Natural killer cell (primary cell): ENCODE results near the gene DIP2C. TPM values are rescaled to one million over a fixed set of nuclear protein-coding genes. Genes with fewer than 3 reads are reported as not detected.

Experiments used
- ATAC-seq, 3 donors: fragments of 150-1000 bp in 2 of 3; fragments of 200-7000 bp in 1 of 3; cut with Tn5 transposase; 1 replicate in 1 of 3; 2 replicates in 2 of 3; pipeline ENCODE4 v1.10.0; 2021; ENCODE audit warnings: mild to moderate bottlenecking in 2 of 3, moderate library complexity in 2 of 3
- DNase-seq, 2 donors: peaks; one replicate each; pipeline versions ENCODE4 v3.0.0 to v3.0.0-alpha.2; 2013 to 2021; ENCODE audit warnings: mixed read lengths in 1 of 2
- H3K27ac ChIP-seq: one replicate; pipeline ENCODE4 v1.5.1; 2013; ENCODE audit warnings: mild to moderate bottlenecking, low read length
- H3K27me3 ChIP-seq: one replicate; pipeline ENCODE4 v1.6.1; 2013; ENCODE audit warnings: low read length; ENCODE audit not compliant: control insufficient read depth, insufficient read depth
- H3K36me3 ChIP-seq: one replicate; pipeline ENCODE4 v1.6.1; 2013; ENCODE audit warnings: low read length; ENCODE audit not compliant: control insufficient read depth, insufficient read depth
- H3K4me1 ChIP-seq: one replicate; pipeline ENCODE4 v1.6.1; 2013; ENCODE audit warnings: low read length; ENCODE audit not compliant: control insufficient read depth, insufficient read depth
- H3K4me3 ChIP-seq: one replicate; pipeline ENCODE4 v1.5.1; 2013; ENCODE audit warnings: low read length
- H3K9me3 ChIP-seq: one replicate; pipeline ENCODE4 v1.6.1; 2013; ENCODE audit warnings: low read length; ENCODE audit not compliant: control insufficient read depth, insufficient read depth
- H3K27ac Mint-ChIP-seq, 2 donors: one replicate each; pipeline ENCODE4 v1.8.0; 2022; ENCODE audit warnings: mild to moderate bottlenecking in 2 of 2, mixed read lengths in 2 of 2, moderate library complexity in 1 of 2
- H3K27me3 Mint-ChIP-seq, 2 donors: one replicate each; pipeline ENCODE4 v1.8.0; 2022; ENCODE audit warnings: low read depth in 2 of 2, mixed read lengths in 2 of 2
- H3K36me3 Mint-ChIP-seq: one replicate; pipeline ENCODE4 v1.8.0; 2022; ENCODE audit warnings: mixed read lengths
- H3K4me1 Mint-ChIP-seq, 2 donors: one replicate each; pipeline ENCODE4 v1.8.0; 2022; ENCODE audit warnings: mixed read lengths in 2 of 2
- H3K4me3 Mint-ChIP-seq: one replicate; pipeline ENCODE4 v1.8.0; 2022; ENCODE audit warnings: mild to moderate bottlenecking, moderate library complexity, mixed read lengths
- H3K9me3 Mint-ChIP-seq, 2 donors: one replicate each; pipeline ENCODE4 v1.8.0; 2022; ENCODE audit warnings: mixed read lengths in 2 of 2
- WGBS: methylation state at CpG from one replicate; pipeline ENCODE4 v1.1.7; 2013; ENCODE audit warnings: missing lambda C conversion rate; ENCODE audit not compliant: insufficient coverage; 5-methylcytosine and 5-hydroxymethylcytosine counted together
- intact Hi-C: fragments of 100-400 bp; cut with micrococcal nuclease; formaldehyde crosslinking; loops from one replicate; pipeline ENCODE4 v1.14.2; 2022
- total RNA-seq, 4 donors: library from RNA; stranded (reverse); fragments of 120-200 nt in 1 of 4; gene quantifications; one replicate each; pipeline versions ENCODE4 v1.2.3 to v1.2.4, GENCODE V29; 2013 to 2022
- TF ChIP-seq, protein P1 (sequence below): fragments of 200-600 bp; IDR thresholded peaks from one replicate; pipeline ENCODE4 v1.8.0; 2022; ENCODE audit warnings: antibody characterized with exemption

DIP2C gene
- total RNA-seq, 3 donors from 2014 or later (not counting 1 experiment from before 2014, with no cell fraction given) = 1.5 to 5.8 (median 3.8) TPM

DNA sequence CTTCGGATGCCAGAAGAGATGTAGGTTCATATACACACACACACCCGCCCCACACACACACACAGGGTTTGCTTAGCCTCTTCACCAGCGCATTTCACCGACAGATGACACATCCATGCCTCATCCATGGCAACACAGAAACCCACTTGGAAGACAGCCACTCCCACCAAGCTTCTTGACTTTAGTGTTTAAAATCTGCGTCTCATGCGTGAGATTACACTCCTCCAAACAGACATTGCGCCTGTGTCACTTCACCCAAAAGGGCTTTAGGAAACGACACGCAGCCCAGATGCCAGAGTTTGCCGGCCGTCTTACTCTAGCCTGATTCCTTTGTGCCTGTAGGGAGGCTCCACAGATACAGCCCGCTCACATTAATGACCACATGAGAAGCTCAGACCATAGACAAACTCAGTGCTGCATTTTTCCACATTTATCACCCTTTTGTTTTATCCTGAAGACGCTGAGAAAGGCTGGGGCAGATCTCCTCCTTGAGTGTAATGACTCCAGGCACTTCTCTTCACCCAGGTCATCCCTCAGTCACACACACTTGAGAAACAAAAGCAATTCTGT, 73.8 kb downstream of the DIP2C start:
- H3K4me1 Mint-ChIP-seq = no peaks in the 10 kb centered on the region
- H3K27ac Mint-ChIP-seq = no peak overlapping the region
- TF ChIP-seq, protein P1, sequence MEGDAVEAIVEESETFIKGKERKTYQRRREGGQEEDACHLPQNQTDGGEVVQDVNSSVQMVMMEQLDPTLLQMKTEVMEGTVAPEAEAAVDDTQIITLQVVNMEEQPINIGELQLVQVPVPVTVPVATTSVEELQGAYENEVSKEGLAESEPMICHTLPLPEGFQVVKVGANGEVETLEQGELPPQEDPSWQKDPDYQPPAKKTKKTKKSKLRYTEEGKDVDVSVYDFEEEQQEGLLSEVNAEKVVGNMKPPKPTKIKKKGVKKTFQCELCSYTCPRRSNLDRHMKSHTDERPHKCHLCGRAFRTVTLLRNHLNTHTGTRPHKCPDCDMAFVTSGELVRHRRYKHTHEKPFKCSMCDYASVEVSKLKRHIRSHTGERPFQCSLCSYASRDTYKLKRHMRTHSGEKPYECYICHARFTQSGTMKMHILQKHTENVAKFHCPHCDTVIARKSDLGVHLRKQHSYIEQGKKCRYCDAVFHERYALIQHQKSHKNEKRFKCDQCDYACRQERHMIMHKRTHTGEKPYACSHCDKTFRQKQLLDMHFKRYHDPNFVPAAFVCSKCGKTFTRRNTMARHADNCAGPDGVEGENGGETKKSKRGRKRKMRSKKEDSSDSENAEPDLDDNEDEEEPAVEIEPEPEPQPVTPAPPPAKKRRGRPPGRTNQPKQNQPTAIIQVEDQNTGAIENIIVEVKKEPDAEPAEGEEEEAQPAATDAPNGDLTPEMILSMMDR = no peak
- peaks cover 3 to 25% of the 10 kb centered on the region in 2 donors for H3K27me3 Mint-ChIP-seq
- ATAC-seq (no peak), DNase-seq (no peak)
- no peaks in the 10 kb centered on the region for H3K36me3 Mint-ChIP-seq
- no peak overlapping the region for H3K4me3 ChIP-seq
- H3K4me3 Mint-ChIP-seq = no peak overlapping the region
- no peak overlapping the region for H3K27ac ChIP-seq
- intact Hi-C loops = no loop called here
- H3K9me3 ChIP-seq = no peaks in the 10 kb centered on the region
- H3K9me3 Mint-ChIP-seq = no peaks in the 10 kb centered on the region
- H3K36me3 ChIP-seq = no peaks in the 10 kb centered on the region
- 89% methylated on average over 13 of the region's 13 CpGs for WGBS
- H3K4me1 ChIP-seq = peaks cover 9% of the 10 kb centered on the region
- H3K27me3 ChIP-seq = peaks cover 2% of the 10 kb centered on the region

DNA sequence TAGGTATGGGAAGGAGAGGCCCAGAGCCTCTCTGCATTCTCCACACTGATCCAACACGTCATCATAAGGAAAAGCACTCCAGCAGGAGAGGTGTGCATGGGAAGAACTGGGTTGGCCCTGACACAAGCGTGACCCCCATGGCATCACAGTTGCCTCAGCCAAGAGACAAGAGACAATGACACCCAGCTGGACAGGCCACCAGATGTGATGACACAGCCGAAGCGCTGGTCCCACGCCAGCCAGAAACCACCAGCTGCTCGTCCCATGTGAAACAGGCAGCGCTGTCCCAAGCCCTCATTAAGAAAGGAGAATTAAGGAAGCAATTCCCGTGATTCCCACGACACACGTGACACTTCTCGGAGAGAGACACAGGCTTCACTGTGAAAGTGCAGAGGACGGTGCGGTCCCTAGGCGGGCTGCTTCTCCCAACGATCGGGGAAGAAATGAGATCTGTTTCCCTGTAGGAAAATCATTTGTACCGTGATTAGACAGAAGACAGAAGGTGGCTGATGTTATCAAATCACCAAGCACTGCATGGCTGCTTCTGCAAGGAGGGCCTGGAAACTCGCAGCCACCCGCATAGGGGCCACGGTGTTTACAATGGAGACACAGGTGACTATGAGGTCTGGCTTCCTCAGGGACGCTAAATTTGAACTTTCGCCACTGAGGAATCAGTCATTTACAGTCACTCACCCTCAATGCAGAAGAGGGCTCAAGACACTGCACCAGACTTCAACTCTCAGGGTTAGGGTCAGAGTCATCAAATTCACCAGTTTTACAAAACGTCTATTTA, 74.5 kb downstream of the DIP2C start:
- Histone ChIP-seq H3K27me3 (peaks cover 2% of the 10 kb centered on the region), H3K4me1 (peaks cover 6% of the 10 kb centered on the region), H3K36me3 (no peaks in the 10 kb centered on the region), H3K9me3 (no peaks in the 10 kb centered on the region), H3K27ac (no peak overlapping the region), H3K4me3 (no peak overlapping the region)
- Mint-ChIP-seq H3K27me3 (peaks cover 0 to 20% of the 10 kb centered on the region in 2 donors), H3K4me3 (no peak overlapping the region), H3K36me3 (no peaks in the 10 kb centered on the region), H3K9me3 (no peaks in the 10 kb centered on the region), H3K27ac (no peak overlapping the region), H3K4me1 (no peaks in the 10 kb centered on the region)
- 91% methylated on average over 23 of the region's 23 CpGs for WGBS
- no peak for DNase-seq
- intact Hi-C loops = no loop called here
- ATAC-seq = no peak
- TF ChIP-seq, protein P1 = no peak

GRCh38 chr10:614139-614711, 75.2 kb downstream of the DIP2C start:
- Histone ChIP-seq H3K4me3 (no peak overlapping the region), H3K4me1 (no peaks in the 10 kb centered on the region), H3K9me3 (no peaks in the 10 kb centered on the region), H3K36me3 (no peaks in the 10 kb centered on the region), H3K27ac (no peak overlapping the region), H3K27me3 (peaks cover 2% of the 10 kb centered on the region)
- intact Hi-C loops = no loop called here
- Mint-ChIP-seq H3K4me3 (no peak overlapping the region), H3K27me3 (peaks cover 0 to 16% of the 10 kb centered on the region in 2 donors), H3K36me3 (no peaks in the 10 kb centered on the region), H3K4me1 (no peaks in the 10 kb centered on the region), H3K9me3 (no peaks in the 10 kb centered on the region), H3K27ac (no peak overlapping the region)
- 86% methylated on average over 13 of the region's 15 CpGs for WGBS
- DNase-seq = no peak
- no peak for ATAC-seq
- TF ChIP-seq, protein P1 = no peak
